BE2C (cell line): ENCODE data around the gene NPC2.

Experiments used
- DNase-seq: peaks from one replicate; pipeline ENCODE4 v3.0.0-alpha.2; 2020
- H3K27me3 ChIP-seq: fragments of 250-450 bp; sonication (Bioruptor Pico); 2 replicates; pipeline ENCODE4 v1.5.1; 2020; ENCODE audit warnings: mild to moderate bottlenecking
- H3K36me3 ChIP-seq: fragments of 250-450 bp; sonication (Bioruptor Pico); 2 replicates; pipeline ENCODE4 v1.5.1; 2020; ENCODE audit warnings: mild to moderate bottlenecking
- H3K4me1 ChIP-seq: fragments of 250-450 bp; sonication (Bioruptor Pico); 2 replicates; pipeline ENCODE4 v1.5.1; 2020
- H3K4me3 ChIP-seq: 2 replicates; pipeline ENCODE4 v1.5.1; 2011; ENCODE audit warnings: low read depth, low read length
- H3K9me3 ChIP-seq: fragments of 250-450 bp; sonication (Bioruptor Pico); 2 replicates; pipeline ENCODE4 v1.5.1; 2020
- TF ChIP-seq, protein P1 (sequence below): IDR thresholded peaks from 2 replicates; pipeline ENCODE4 v1.5.1; 2012; ENCODE audit warnings: mild to moderate bottlenecking, low read depth, low read length

Gene NPC2

GRCh38 chr14:74505831-74506230, 12.7 kb upstream of the NPC2 start:
- no peak overlapping the region for H3K4me3 ChIP-seq
- H3K36me3 ChIP-seq = no peaks in the 10 kb centered on the region
- no peaks in the 10 kb centered on the region for H3K4me1 ChIP-seq
- H3K9me3 ChIP-seq = no peaks in the 10 kb centered on the region
- no peak for DNase-seq
- H3K27me3 ChIP-seq = no peaks in the 10 kb centered on the region
- TF ChIP-seq, protein P1, sequence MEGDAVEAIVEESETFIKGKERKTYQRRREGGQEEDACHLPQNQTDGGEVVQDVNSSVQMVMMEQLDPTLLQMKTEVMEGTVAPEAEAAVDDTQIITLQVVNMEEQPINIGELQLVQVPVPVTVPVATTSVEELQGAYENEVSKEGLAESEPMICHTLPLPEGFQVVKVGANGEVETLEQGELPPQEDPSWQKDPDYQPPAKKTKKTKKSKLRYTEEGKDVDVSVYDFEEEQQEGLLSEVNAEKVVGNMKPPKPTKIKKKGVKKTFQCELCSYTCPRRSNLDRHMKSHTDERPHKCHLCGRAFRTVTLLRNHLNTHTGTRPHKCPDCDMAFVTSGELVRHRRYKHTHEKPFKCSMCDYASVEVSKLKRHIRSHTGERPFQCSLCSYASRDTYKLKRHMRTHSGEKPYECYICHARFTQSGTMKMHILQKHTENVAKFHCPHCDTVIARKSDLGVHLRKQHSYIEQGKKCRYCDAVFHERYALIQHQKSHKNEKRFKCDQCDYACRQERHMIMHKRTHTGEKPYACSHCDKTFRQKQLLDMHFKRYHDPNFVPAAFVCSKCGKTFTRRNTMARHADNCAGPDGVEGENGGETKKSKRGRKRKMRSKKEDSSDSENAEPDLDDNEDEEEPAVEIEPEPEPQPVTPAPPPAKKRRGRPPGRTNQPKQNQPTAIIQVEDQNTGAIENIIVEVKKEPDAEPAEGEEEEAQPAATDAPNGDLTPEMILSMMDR = no peak

DNA sequence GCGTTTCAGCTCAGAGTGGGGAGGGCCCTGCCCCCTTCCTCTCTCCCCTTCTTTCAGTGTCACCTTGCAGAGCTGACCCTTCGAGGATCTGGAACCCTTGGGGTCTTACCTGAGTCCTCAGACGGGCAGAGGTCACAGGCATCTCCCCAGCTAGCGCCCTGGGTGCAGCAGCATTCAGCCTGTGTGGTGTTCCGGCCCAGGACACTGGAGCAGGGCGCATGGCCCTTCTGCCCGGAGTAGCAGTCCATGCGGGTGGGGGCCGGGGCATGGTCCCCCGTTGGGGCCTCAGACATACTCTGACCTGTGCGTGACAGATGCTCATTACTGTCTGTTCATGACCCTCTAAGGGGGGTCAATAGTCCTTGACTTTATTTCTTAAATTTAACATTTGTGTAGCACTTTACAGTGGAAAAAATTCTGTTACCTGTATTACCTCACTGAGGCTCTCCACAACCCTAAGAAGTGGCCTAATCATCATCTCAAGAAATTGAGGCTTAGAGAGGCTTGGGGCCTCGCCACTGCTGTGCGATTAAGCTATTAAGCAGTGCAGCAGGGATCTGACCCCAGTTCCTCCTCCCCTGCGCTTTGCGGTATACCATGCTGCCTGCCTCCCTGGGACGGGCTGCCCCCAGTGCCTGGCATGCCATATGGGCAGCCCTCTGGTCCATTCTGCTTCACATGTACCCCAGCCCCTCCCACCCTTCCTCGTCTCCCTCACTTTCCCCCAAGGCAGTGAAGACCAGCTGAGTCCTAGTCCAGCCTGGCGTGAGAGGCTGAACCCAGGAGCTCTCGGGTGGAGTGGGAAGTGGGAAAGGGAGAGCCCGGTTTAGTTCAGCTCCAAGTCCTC, 12.0 kb upstream of the NPC2 start:
- DNase-seq = no peak
- H3K4me1 ChIP-seq = no peaks in the 10 kb centered on the region

GRCh38 chr14:74504412-74504811, 11.3 kb upstream of the NPC2 start:
- Histone ChIP-seq H3K27me3 (no peaks in the 10 kb centered on the region), H3K36me3 (no peaks in the 10 kb centered on the region), H3K9me3 (no peaks in the 10 kb centered on the region), H3K4me3 (no peak overlapping the region), H3K4me1 (no peaks in the 10 kb centered on the region)
- TF ChIP-seq, protein P1 = no peak
- DNase-seq = no peak

More for the DNA sequence above, 12.0 kb upstream of the NPC2 start:
- TF ChIP-seq, protein P1 = no peak
- Histone ChIP-seq H3K9me3 (no peaks in the 10 kb centered on the region), H3K27me3 (no peaks in the 10 kb centered on the region), H3K4me3 (no peak overlapping the region), H3K36me3 (no peaks in the 10 kb centered on the region)

- no peak for DNase-seq
- H3K36me3 ChIP-seq = no peaks in the 10 kb centered on the region
- TF ChIP-seq, protein P1 = no peak
Observed at GRCh38 chr14:74503938-74504335, 10.8 kb upstream of the NPC2 start.

GRCh38 chr14:74503291-74503937, 10.3 kb upstream of the NPC2 start:
- no peak for DNase-seq
- H3K4me3 ChIP-seq = no peak overlapping the region
- no peaks in the 10 kb centered on the region for H3K4me1 ChIP-seq
- TF ChIP-seq, protein P1 = no peak
- no peaks in the 10 kb centered on the region for H3K27me3 ChIP-seq
- no peaks in the 10 kb centered on the region for H3K9me3 ChIP-seq
- H3K36me3 ChIP-seq = no peaks in the 10 kb centered on the region

More at GRCh38 chr14:74503938-74504335, 10.8 kb upstream of the NPC2 start:
- H3K9me3 ChIP-seq = no peaks in the 10 kb centered on the region
- H3K4me1 ChIP-seq = no peaks in the 10 kb centered on the region
- no peak overlapping the region for H3K4me3 ChIP-seq
- no peaks in the 10 kb centered on the region for H3K27me3 ChIP-seq
